SH-SY5Y (cell line): ENCODE results near the gene GDI1.

Experiments used
- GATA2 ChIP-seq: IDR thresholded peaks from 2 replicates; pipeline ENCODE4 v1.6.1; 2011; ENCODE audit warnings: mild to moderate bottlenecking, low read depth, low read length
- GATA3 ChIP-seq: IDR thresholded peaks from 2 replicates; pipeline ENCODE4 v1.6.1; 2011; ENCODE audit warnings: low read depth, mild to moderate bottlenecking, low read length, moderate library complexity

GRCh38 chrX:154436983-154437752, at the start of gene GDI1:
- TF ChIP-seq GATA2, result no peak
- TF ChIP-seq GATA3, result no peak
